Activated T-helper 2 cell treated with anti-CD3 and anti-CD28 coated beads, Interferon-gamma antibody, Interleukin-2, Interleukin-4, amounts not matched to agents 10 μg/mL and 5 μg/mL and 100 μg/mL, durations not matched to agents 14 hours and 24 hours and 36 hours (primary cell): ENCODE measurements around the gene ARHGAP11A. TPM values are rescaled to one million over a fixed set of nuclear protein-coding genes. Genes with fewer than 3 reads are reported as not detected.

ENCODE experiments used
- DNase-seq: peaks from one replicate; pipeline ENCODE4 v3.0.0; 2021; ENCODE audit warnings: low spot score
- H3K27ac Mint-ChIP-seq: one replicate; pipeline ENCODE4 v1.8.0; 2021; ENCODE audit warnings: mixed read lengths
- H3K27me3 Mint-ChIP-seq: one replicate; pipeline ENCODE4 v1.8.0; 2021; ENCODE audit warnings: low read depth, mixed read lengths
- H3K36me3 Mint-ChIP-seq: one replicate; pipeline ENCODE4 v1.8.0; 2021; ENCODE audit warnings: low read depth, mixed read lengths
- H3K4me1 Mint-ChIP-seq: one replicate; pipeline ENCODE4 v1.8.0; 2021; ENCODE audit warnings: low read depth, mixed read lengths
- H3K4me3 Mint-ChIP-seq: one replicate; pipeline ENCODE4 v1.8.0; 2021; ENCODE audit warnings: low read depth, mild to moderate bottlenecking, moderate library complexity, mixed read lengths
- H3K9me3 Mint-ChIP-seq: one replicate; pipeline ENCODE4 v1.8.0; 2021; ENCODE audit warnings: mixed read lengths
- intact Hi-C: fragments of 100-400 bp; cut with micrococcal nuclease; formaldehyde crosslinking; loops from one replicate; pipeline ENCODE4 v1.15.1; 2023
- total RNA-seq: library from RNA; stranded (reverse); gene quantifications from 2 replicates; pipeline ENCODE4 v1.2.3, GENCODE V29; 2022

Gene ARHGAP11A
- total RNA-seq, 1 donor from 2014 or later: 110 TPM

GRCh38 chr15:32682977-32683630 is 67.8 kb downstream of the ARHGAP11A start:
- Mint-ChIP-seq H3K4me3 (no peak overlapping the region), H3K36me3 (no peaks in the 10 kb centered on the region), H3K4me1 (peaks cover 9% of the 10 kb centered on the region), H3K27me3 (no peaks in the 10 kb centered on the region), H3K27ac (no peak overlapping the region), H3K9me3 (no peaks in the 10 kb centered on the region)
- intact Hi-C loops: no loop called here
- no peak for DNase-seq

GRCh38 chr15:32683906-32684584 is 68.7 kb downstream of the ARHGAP11A start:
- no peaks in the 10 kb centered on the region for H3K27me3 Mint-ChIP-seq
- no peak for DNase-seq
- no peak overlapping the region for H3K4me3 Mint-ChIP-seq
- H3K27ac Mint-ChIP-seq: no peak overlapping the region
- H3K9me3 Mint-ChIP-seq: no peaks in the 10 kb centered on the region
- intact Hi-C loops: no loop called here
- H3K36me3 Mint-ChIP-seq: no peaks in the 10 kb centered on the region
- peaks cover 9% of the 10 kb centered on the region for H3K4me1 Mint-ChIP-seq

GRCh38 chr15:32685576-32685975 is 70.3 kb downstream of the ARHGAP11A start:
- Mint-ChIP-seq H3K4me3 (no peak overlapping the region), H3K36me3 (no peaks in the 10 kb centered on the region), H3K4me1 (peaks cover 9% of the 10 kb centered on the region), H3K27me3 (no peaks in the 10 kb centered on the region), H3K9me3 (no peaks in the 10 kb centered on the region), H3K27ac (no peak overlapping the region)
- DNase-seq: no peak
- intact Hi-C loops: no loop called here

GRCh38 chr15:32687556-32687955 is 72.3 kb downstream of the ARHGAP11A start:
- Mint-ChIP-seq H3K4me1 (peaks cover 9% of the 10 kb centered on the region), H3K9me3 (no peaks in the 10 kb centered on the region), H3K27me3 (no peaks in the 10 kb centered on the region), H3K27ac (no peak overlapping the region), H3K4me3 (no peak overlapping the region), H3K36me3 (no peaks in the 10 kb centered on the region)
- DNase-seq: no peak
- intact Hi-C loops: no loop called here

- H3K4me3 Mint-ChIP-seq: no peak overlapping the region
These were observed 72.9 kb downstream of the ARHGAP11A start for GRCh38 chr15:32688151-32688639.

More at GRCh38 chr15:32688151-32688639, 72.9 kb downstream of the ARHGAP11A start:
- no peak overlapping the region for H3K27ac Mint-ChIP-seq
- H3K4me1 Mint-ChIP-seq: peaks cover 9% of the 10 kb centered on the region
- no peaks in the 10 kb centered on the region for H3K36me3 Mint-ChIP-seq
- H3K9me3 Mint-ChIP-seq: no peaks in the 10 kb centered on the region
- H3K27me3 Mint-ChIP-seq: peaks cover 3% of the 10 kb centered on the region
- no peak for DNase-seq
- intact Hi-C loops: no loop called here

Other genes starting within 250 kb of the ARHGAP11A start
- gene GOLGA8K, start 212.2 kb upstream of the ARHGAP11A start, total RNA-seq: 0.44 and 0.89 TPM in 2 replicates
- gene GOLGA8O, start 159.9 kb upstream of the ARHGAP11A start, total RNA-seq: 1.7 and 2.6 TPM in 2 replicates
- gene GOLGA8N, start 22.0 kb upstream of the ARHGAP11A start, total RNA-seq: 6.9 and 8.2 TPM in 2 replicates
- 2.0 and 3.7 TPM in 2 replicates for gene SCG5, start 26.2 kb downstream of the ARHGAP11A start, total RNA-seq
- 0.23 TPM in 1 of 2 replicates, not detected in the other for gene GREM1, start 102.5 kb downstream of the ARHGAP11A start, total RNA-seq